ENCODE results near the gene TBX21. TPM values are rescaled to one million over a fixed set of nuclear protein-coding genes. Genes with fewer than 3 reads are reported as not detected.

TBX21 gene
- total and polyA plus RNA-seq, 10 of the 15 experiments (the other 5 are each of a cell fraction or from before 2014, with no cell fraction given): 0.63 to 9.6 (median 5.0) TPM

GRCh38 chr17:47735536-47736011 lies 2.5 kb downstream of the TBX21 start (continued):
- TF ChIP-seq ZBTB11 (CRISPR knock-in tag; IDR thresholded peaks at IDR 0.05): no peak
- peak; percentile 53; the same call in 1 of the 2 replicates for TF ChIP-seq NKRF (conservative IDR thresholded peaks at IDR 0.05)
- TF ChIP-seq HCFC1 (IDR thresholded peaks at IDR 0.05; ENCODE audit: low read length): peak; percentile 47; the same call in 1 of the 2 replicates
- peak; percentile 69 for TF ChIP-seq RUNX3 (IDR thresholded peaks at IDR 0.05; ENCODE audit: low read length)
- TF ChIP-seq POU2F2 (IDR thresholded peaks at IDR 0.05; ENCODE audit: borderline replicate concordance, low read depth, low read length): peak; percentile 79; the same call in 1 of the 3 replicates
- no peak for TF ChIP-seq TCF3 (IDR thresholded peaks at IDR 0.05; ENCODE audit: borderline replicate concordance, insufficient read depth, low read depth, low read length)
- TF ChIP-seq SMAD1 (IDR thresholded peaks at IDR 0.05; ENCODE audit: low read depth, partially characterized antibody): peak; percentile 31
- no peak for TF ChIP-seq CREB1 (IDR thresholded peaks at IDR 0.05; ENCODE audit: low read depth)
- peak; percentile 31; the same call in 1 of the 2 replicates for TF ChIP-seq BACH1 (IDR thresholded peaks at IDR 0.05; ENCODE audit: borderline replicate concordance)
- TF ChIP-seq BMI1 (IDR thresholded peaks at IDR 0.05; ENCODE audit: borderline replicate concordance): no peak
- peak in 2 of 3 experiments; percentile 6 to 14; a peak in 1 of 6 replicates for TF ChIP-seq CTCF (IDR thresholded peaks at IDR 0.05 in 2 of 3, conservative IDR thresholded peaks at IDR 0.05 in 1 of 3; ENCODE audit: control insufficient read depth in 2 of 3, extremely low read depth in 1 of 3, insufficient read depth in 1 of 3, low read depth in 3 of 3, low read length in 3 of 3)
- peak; percentile 78 for TF ChIP-seq ZNF687 (IDR thresholded peaks at IDR 0.05)
- no peak for TF ChIP-seq KAT2A (conservative IDR thresholded peaks at IDR 0.05; ENCODE audit: control insufficient read depth, low read depth, low read length)
- TF ChIP-seq FOS (IDR thresholded peaks at IDR 0.05; ENCODE audit: borderline replicate concordance, extremely low read depth, insufficient read length): no peak
- peak; percentile 52 for TF ChIP-seq ATF7 (IDR thresholded peaks at IDR 0.05; ENCODE audit: low read depth)
- 0 out of 2 replicates have a peak, but pooled peaks have one; percentile 16 for TF ChIP-seq LARP7 (IDR thresholded peaks at IDR 0.05)
- peak; percentile 91 for TF ChIP-seq ZNF217 (IDR thresholded peaks at IDR 0.05)
- TF ChIP-seq CBX5 (IDR thresholded peaks at IDR 0.05; ENCODE audit: low read depth): no peak
- TF ChIP-seq SMARCA5 (IDR thresholded peaks at IDR 0.05): peak; percentile 93
- peak; percentile 46; the same call in 1 of the 2 replicates for TF ChIP-seq RB1 (IDR thresholded peaks at IDR 0.05; ENCODE audit: borderline replicate concordance)

All from GM12878 (cell line).